Heart left ventricle (tissue), 16 donors: ENCODE data around the gene TNIK. TPM values are rescaled to one million over a fixed set of nuclear protein-coding genes. Genes with fewer than 3 reads are reported as not detected.

ENCODE experiments used
- ATAC-seq, 4 donors: fragments of 200-7000 bp; cut with Tn5 transposase; one replicate each; pipeline ENCODE4 v1.9.1; 2020 to 2022; ENCODE audit warnings: moderate library complexity in 4 of 4, mild to moderate bottlenecking in 3 of 4, moderate number of reproducible peaks in 1 of 4
- DNase-seq, 5 donors: peaks; one replicate each; pipeline ENCODE4 v3.0.0-alpha.2; 2020
- H3K27ac ChIP-seq, 12 donors: fragments of 200-600 bp; sonication (generic) in 4 of 12; one replicate each; pipeline versions ENCODE4 v1.5.0 to v1.8.0; 2016 to 2022; ENCODE audit warnings: mild to moderate bottlenecking in 2 of 12
- H3K27me3 ChIP-seq, 9 donors: fragments of 200-600 bp; sonication (generic) in 2 of 9; one replicate each; pipeline versions ENCODE4 v1.5.1 to v1.8.0; 2016 to 2022; ENCODE audit warnings: mild to moderate bottlenecking in 3 of 9
- H3K36me3 ChIP-seq, 9 donors: fragments of 200-600 bp; sonication (generic) in 2 of 9; one replicate each; pipeline versions ENCODE4 v1.5.0 to v1.8.0; 2018 to 2022; ENCODE audit warnings: mild to moderate bottlenecking in 2 of 9
- H3K4me1 ChIP-seq, 12 donors: fragments of 200-600 bp; sonication (generic) in 4 of 12; one replicate each; pipeline versions ENCODE4 v1.5.0 to v1.8.0; 2016 to 2022; ENCODE audit warnings: mild to moderate bottlenecking in 3 of 12
- H3K4me3 ChIP-seq, 12 donors: fragments of 200-600 bp; sonication (generic) in 4 of 12; one replicate each; pipeline versions ENCODE4 v1.5.0 to v1.8.0; 2017 to 2022; ENCODE audit warnings: mild to moderate bottlenecking in 9 of 12, moderate library complexity in 4 of 12
- H3K9me3 ChIP-seq, 12 donors: fragments of 200-600 bp; sonication (generic) in 4 of 12; one replicate each; pipeline versions ENCODE4 v1.5.0 to v1.8.0; 2016 to 2022; ENCODE audit warnings: mild to moderate bottlenecking in 1 of 12
- POLR2A ChIP-seq, 2 donors: fragments of 450-650 bp; IDR thresholded peaks; one replicate each; pipeline ENCODE4 v1.6.1; 2017; ENCODE audit warnings: antibody characterized with exemption in 2 of 2, mild to moderate bottlenecking in 2 of 2, moderate library complexity in 2 of 2
- WGBS, 4 donors: extraction: QIAGEN DNeasy Blood & Tissue Kit in 2 of 4; methylation state at CpG; one replicate each; pipeline versions ENCODE4 v1.1.5 to v1.1.7; 2013 to 2018; 5-methylcytosine and 5-hydroxymethylcytosine counted together
- intact Hi-C, 10 donors: fragments of 100-400 bp; cut with DNase I; formaldehyde crosslinking; loops; one replicate each; pipeline versions ENCODE4 v1.11.1 to v1.14.2; 2022
- polyA plus RNA-seq, 2 donors: library from polyadenylated mRNA; stranded (reverse); fragments of 200-250 nt; gene quantifications; one replicate each; pipeline ENCODE4 v1.2.3, GENCODE V29; 2013
- total RNA-seq, 9 donors: library from RNA; depleted of rRNA in 2 of 9; stranded (reverse); fragments of >200 nt in 2 of 9; fragmentation: NEBNext Ultra II Directional in 3 of 9; extraction: Animal tissue kit (Norgen Biotek cat#: 25700) in 3 of 9; gene quantifications; one replicate each; pipeline versions ENCODE4 v1.1.0 to v1.2.4, GENCODE V29; 2016 to 2023
- TF ChIP-seq, protein P1 (sequence below), 12 donors: fragments of 200-600 bp; sonication (generic) in 4 of 12; IDR thresholded peaks; one replicate each; pipeline versions ENCODE4 v1.5.0 to v1.8.0; 2018 to 2022; ENCODE audit warnings: antibody characterized with exemption in 12 of 12, mild to moderate bottlenecking in 5 of 12
- donor health status: ischemic (EF 13 %, LVEDD 7.1; RV severe dilation, severe dysfunction).
- donor health status: healthy with polysubstance abuse.
- donor health status: DM: no; HTN: yes; CAD: no.
- donor health status: DM: no; HTN: no; CAD: no.
- donor health status: ischemic (EF 25% LVEDD 6.9; RV normal size, moderate dysfunction).
- donor health status: ischemic (EF 25% LVEDD 5.7; RV mildly dilated, moderate dysfunction).
- donor health status: healthy.
- donor health status: DM: yes; HTN: yes; CAD: no.
- donor health status: ischemic (EF 35%, LVEDD 5.7; RV mildly dilated, moderate dysfunction).
- donor health status: nonischemic (EF 11% LVEDD 7.7; RV severe dilation, severe dysfunction).
- donor health status: DM: yes; HTN: yes; CAD: no.
- donor health status: PGD.
- donor health status: ischemic (EF 29% LVEDD 5.4; RV normal size, mild dysfunction).
- donor health status: nonischemic (EF 23%, LVEDD 6.1; RV moderate dilation, normal function).

Gene TNIK
- total and polyA plus RNA-seq, 11 donors: 12.3 to 51.6 (median 32.4) TPM

DNA sequence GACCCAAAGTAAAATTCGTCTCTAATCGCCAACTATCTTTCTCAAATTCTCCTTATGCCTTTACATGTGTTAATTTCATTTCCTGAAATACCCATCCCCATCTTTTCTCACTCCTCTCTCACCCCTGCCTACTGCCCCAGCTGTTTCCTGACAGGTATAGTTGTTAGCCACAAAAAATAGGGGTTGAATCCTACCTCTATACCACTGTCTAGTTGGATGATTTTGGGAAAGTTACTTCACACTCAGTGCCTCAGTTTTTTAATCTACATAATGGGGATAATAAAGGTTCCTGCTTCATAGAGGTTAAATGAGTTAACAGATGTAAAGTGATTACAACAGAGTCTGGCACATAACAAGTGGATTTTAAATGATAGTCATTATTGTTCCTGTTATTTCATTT is 189.7 kb downstream of the TNIK start:
- intact Hi-C loops: no loop called here
- no peak overlapping the region for H3K27ac ChIP-seq
- H3K4me3 ChIP-seq: no peak overlapping the region
- DNase-seq: no peak
- no peaks in the 10 kb centered on the region for H3K27me3 ChIP-seq
- 71 to 85% (median 78%) methylated on average over 2 of the region's 2 CpGs for WGBS, 4 donors
- H3K4me1 ChIP-seq: peaks cover 0 to 45% (median 31%) of the 10 kb centered on the region in 12 donors
- ATAC-seq: no peak
- TF ChIP-seq POLR2A (IDR thresholded peaks at IDR 0.05): no peak
- TF ChIP-seq, protein P1, sequence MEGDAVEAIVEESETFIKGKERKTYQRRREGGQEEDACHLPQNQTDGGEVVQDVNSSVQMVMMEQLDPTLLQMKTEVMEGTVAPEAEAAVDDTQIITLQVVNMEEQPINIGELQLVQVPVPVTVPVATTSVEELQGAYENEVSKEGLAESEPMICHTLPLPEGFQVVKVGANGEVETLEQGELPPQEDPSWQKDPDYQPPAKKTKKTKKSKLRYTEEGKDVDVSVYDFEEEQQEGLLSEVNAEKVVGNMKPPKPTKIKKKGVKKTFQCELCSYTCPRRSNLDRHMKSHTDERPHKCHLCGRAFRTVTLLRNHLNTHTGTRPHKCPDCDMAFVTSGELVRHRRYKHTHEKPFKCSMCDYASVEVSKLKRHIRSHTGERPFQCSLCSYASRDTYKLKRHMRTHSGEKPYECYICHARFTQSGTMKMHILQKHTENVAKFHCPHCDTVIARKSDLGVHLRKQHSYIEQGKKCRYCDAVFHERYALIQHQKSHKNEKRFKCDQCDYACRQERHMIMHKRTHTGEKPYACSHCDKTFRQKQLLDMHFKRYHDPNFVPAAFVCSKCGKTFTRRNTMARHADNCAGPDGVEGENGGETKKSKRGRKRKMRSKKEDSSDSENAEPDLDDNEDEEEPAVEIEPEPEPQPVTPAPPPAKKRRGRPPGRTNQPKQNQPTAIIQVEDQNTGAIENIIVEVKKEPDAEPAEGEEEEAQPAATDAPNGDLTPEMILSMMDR (IDR thresholded peaks at IDR 0.05): no peak
- peaks cover 0 to 4% (median 0%) of the 10 kb centered on the region in 12 donors for H3K9me3 ChIP-seq
- H3K36me3 ChIP-seq: no peaks in the 10 kb centered on the region

- Histone ChIP-seq H3K4me1 (peaks cover 0 to 46% (median 32%) of the 10 kb centered on the region in 12 donors), H3K27ac (peak overlapping the region in 1 of 12 donors; percentile 27), H3K36me3 (no peaks in the 10 kb centered on the region), H3K9me3 (no peaks in the 10 kb centered on the region), H3K27me3 (no peaks in the 10 kb centered on the region), H3K4me3 (no peak overlapping the region)
- TF ChIP-seq, protein P1 (IDR thresholded peaks at IDR 0.05): no peak
- TF ChIP-seq POLR2A (IDR thresholded peaks at IDR 0.05): no peak
- DNase-seq: no peak
- ATAC-seq: no peak
- intact Hi-C loops: no loop called here
Observed at GRCh38 chr3:171269542-171269941, 190.7 kb downstream of the TNIK start.

DNA sequence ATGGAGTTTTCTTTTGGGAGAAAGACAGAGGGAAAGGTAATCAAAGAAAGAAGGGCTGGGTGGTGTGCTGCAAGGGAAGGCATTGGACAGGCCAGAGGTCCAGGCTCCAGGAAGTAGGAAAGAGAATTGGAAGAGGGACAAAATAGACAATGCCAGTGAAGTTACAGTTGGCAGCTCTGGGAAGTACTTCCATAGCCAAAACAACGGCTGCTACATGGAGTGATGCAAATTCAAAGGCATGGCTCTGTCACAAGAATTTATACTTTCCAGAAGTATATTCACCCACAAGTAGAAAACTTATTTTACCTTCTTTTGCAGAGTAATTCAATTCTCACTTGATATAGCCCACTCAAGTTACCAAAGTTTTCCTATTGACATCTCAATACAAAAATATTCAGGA is 191.5 kb downstream of the TNIK start:
- Histone ChIP-seq H3K4me1 (peaks cover 0 to 46% (median 32%) of the 10 kb centered on the region in 12 donors), H3K4me3 (no peak overlapping the region), H3K27ac (no peak overlapping the region), H3K36me3 (no peaks in the 10 kb centered on the region), H3K27me3 (no peaks in the 10 kb centered on the region), H3K9me3 (no peaks in the 10 kb centered on the region)
- no peak for DNase-seq
- ATAC-seq: no peak
- WGBS, 4 donors: 20 to 33% (median 22%) methylated on average over 1 of the region's 1 CpG
- intact Hi-C loops: no loop called here
- TF ChIP-seq, protein P1 (IDR thresholded peaks at IDR 0.05): no peak
- TF ChIP-seq POLR2A (IDR thresholded peaks at IDR 0.05): no peak

- Histone ChIP-seq H3K4me3 (no peak overlapping the region), H3K9me3 (no peaks in the 10 kb centered on the region), H3K27ac (peak overlapping the region in 5 of 12 donors; percentile 26 to 57 (median 35)), H3K4me1 (peaks cover 0 to 56% (median 33%) of the 10 kb centered on the region in 12 donors), H3K27me3 (no peaks in the 10 kb centered on the region), H3K36me3 (no peaks in the 10 kb centered on the region)
- 33 to 47% (median 35%) methylated on average over 1 of the region's 1 CpG for WGBS, 4 donors
- ATAC-seq (peak in 1 of 4 donors; percentile 25), DNase-seq (no peak)
- intact Hi-C loops: no loop called here
- TF ChIP-seq, protein P1 (IDR thresholded peaks at IDR 0.05): no peak
- TF ChIP-seq POLR2A (IDR thresholded peaks at IDR 0.05): no peak
Observed at GRCh38 chr3:171267104-171267503, 193.1 kb downstream of the TNIK start.
